A549 (cell line): ENCODE results near the gene SYT5.

Experiments
- BHLHE40 ChIP-seq: IDR thresholded peaks from 2 replicates; pipeline ENCODE4 v1.6.1; 2012; ENCODE audit warnings: low read depth, low read length, inconsistent platforms
- CBX2 ChIP-seq: fragments of 200-600 bp; sonication (generic); IDR thresholded peaks from 2 replicates; pipeline ENCODE4 v1.6.1; 2016; ENCODE audit warnings: low read depth, mild to moderate bottlenecking, borderline replicate concordance
- CHD4 ChIP-seq: fragments of 200-600 bp; sonication (generic); IDR thresholded peaks from 2 replicates; pipeline ENCODE4 v1.6.1; 2016; ENCODE audit warnings: antibody characterized with exemption, mild to moderate bottlenecking, borderline replicate concordance
- ELK1 ChIP-seq: fragments of 150-350 bp; IDR thresholded peaks from 2 replicates; pipeline ENCODE4 v1.6.1; 2014; ENCODE audit warnings: low read depth, mild to moderate bottlenecking, low read length
- EP300 ChIP-seq, 2 experiments: fragments of >200 bp; sonication (Bioruptor Twin); formaldehyde crosslinking; IDR thresholded peaks; 2 replicates in 1 of 2; 3 replicates in 1 of 2; pipeline ENCODE4 v1.6.1; 2016 to 2017
- ESRRA ChIP-seq: fragments of 150-350 bp; IDR thresholded peaks from 2 replicates; pipeline ENCODE4 v1.6.1; 2014; ENCODE audit warnings: mild to moderate bottlenecking, low read length, borderline replicate concordance
- JUN ChIP-seq, 2 experiments: fragments of >200 bp; sonication (Bioruptor Twin); formaldehyde crosslinking; IDR thresholded peaks; 2 replicates in 1 of 2; 3 replicates in 1 of 2; pipeline ENCODE4 v1.6.1; 2016 to 2017
- MYC ChIP-seq: IDR thresholded peaks from 2 replicates; pipeline ENCODE4 v1.6.1; 2012; ENCODE audit warnings: mild to moderate bottlenecking, inconsistent platforms, low read length, improper control_type of control experiment, borderline replicate concordance
- POLR2A ChIP-seq: IDR thresholded peaks from 2 replicates; pipeline ENCODE4 v1.6.1; 2012; ENCODE audit warnings: mild to moderate bottlenecking, low read length
- POLR2AphosphoS2 ChIP-seq: conservative IDR thresholded peaks from 2 replicates; pipeline ENCODE4 v1.6.1; 2012; ENCODE audit warnings: low read length, improper control_type of control experiment, inconsistent platforms
- SREBF2 ChIP-seq: fragments of 450-650 bp; IDR thresholded peaks from 2 replicates; pipeline ENCODE4 v1.6.1; 2014; ENCODE audit warnings: mild to moderate bottlenecking, moderate library complexity
- ZC3H11A ChIP-seq: fragments of 450-650 bp; IDR thresholded peaks from 2 replicates; pipeline ENCODE4 v1.6.1; 2014; ENCODE audit warnings: antibody characterized with exemption, mild to moderate bottlenecking
- TF ChIP-seq, protein P1 (sequence below): fragments of >200 bp; sonication (Bioruptor Twin); formaldehyde crosslinking; IDR thresholded peaks from 3 replicates; pipeline ENCODE4 v1.5.1; 2016
- TF ChIP-seq, protein P2 (sequence below): fragments of 450-650 bp; IDR thresholded peaks from 2 replicates; pipeline ENCODE4 v1.6.1; 2014; ENCODE audit warnings: antibody characterized with exemption

GRCh38 chr19:55166530-55167268, 13.4 kb downstream of the SYT5 start, which contains the start of gene DNAAF3:
- TF ChIP-seq, protein P1, sequence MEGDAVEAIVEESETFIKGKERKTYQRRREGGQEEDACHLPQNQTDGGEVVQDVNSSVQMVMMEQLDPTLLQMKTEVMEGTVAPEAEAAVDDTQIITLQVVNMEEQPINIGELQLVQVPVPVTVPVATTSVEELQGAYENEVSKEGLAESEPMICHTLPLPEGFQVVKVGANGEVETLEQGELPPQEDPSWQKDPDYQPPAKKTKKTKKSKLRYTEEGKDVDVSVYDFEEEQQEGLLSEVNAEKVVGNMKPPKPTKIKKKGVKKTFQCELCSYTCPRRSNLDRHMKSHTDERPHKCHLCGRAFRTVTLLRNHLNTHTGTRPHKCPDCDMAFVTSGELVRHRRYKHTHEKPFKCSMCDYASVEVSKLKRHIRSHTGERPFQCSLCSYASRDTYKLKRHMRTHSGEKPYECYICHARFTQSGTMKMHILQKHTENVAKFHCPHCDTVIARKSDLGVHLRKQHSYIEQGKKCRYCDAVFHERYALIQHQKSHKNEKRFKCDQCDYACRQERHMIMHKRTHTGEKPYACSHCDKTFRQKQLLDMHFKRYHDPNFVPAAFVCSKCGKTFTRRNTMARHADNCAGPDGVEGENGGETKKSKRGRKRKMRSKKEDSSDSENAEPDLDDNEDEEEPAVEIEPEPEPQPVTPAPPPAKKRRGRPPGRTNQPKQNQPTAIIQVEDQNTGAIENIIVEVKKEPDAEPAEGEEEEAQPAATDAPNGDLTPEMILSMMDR = no peak
- TF ChIP-seq ELK1 = no peak
- TF ChIP-seq POLR2A = no peak
- no peak for TF ChIP-seq JUN (IDR thresholded peaks at IDR 0.05)
- TF ChIP-seq ESRRA = no peak
- TF ChIP-seq ZC3H11A = no peak
- no peak for TF ChIP-seq CHD4
- TF ChIP-seq EP300 (IDR thresholded peaks at IDR 0.05) = no peak
- TF ChIP-seq CBX2 = no peak
- TF ChIP-seq BHLHE40 = peak; percentile 86
- TF ChIP-seq, protein P2, sequence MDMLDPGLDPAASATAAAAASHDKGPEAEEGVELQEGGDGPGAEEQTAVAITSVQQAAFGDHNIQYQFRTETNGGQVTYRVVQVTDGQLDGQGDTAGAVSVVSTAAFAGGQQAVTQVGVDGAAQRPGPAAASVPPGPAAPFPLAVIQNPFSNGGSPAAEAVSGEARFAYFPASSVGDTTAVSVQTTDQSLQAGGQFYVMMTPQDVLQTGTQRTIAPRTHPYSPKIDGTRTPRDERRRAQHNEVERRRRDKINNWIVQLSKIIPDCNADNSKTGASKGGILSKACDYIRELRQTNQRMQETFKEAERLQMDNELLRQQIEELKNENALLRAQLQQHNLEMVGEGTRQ = no peak
- no peak for TF ChIP-seq SREBF2
- TF ChIP-seq MYC = no peak
- no peak for TF ChIP-seq POLR2AphosphoS2
